ENCODE data around the gene CDH4. TPM values are rescaled to one million over a fixed set of nuclear protein-coding genes. Genes with fewer than 3 reads are reported as not detected.

Gene CDH4
- total RNA-seq, 1 donor from 2014 or later = 0.06 TPM

DNA sequence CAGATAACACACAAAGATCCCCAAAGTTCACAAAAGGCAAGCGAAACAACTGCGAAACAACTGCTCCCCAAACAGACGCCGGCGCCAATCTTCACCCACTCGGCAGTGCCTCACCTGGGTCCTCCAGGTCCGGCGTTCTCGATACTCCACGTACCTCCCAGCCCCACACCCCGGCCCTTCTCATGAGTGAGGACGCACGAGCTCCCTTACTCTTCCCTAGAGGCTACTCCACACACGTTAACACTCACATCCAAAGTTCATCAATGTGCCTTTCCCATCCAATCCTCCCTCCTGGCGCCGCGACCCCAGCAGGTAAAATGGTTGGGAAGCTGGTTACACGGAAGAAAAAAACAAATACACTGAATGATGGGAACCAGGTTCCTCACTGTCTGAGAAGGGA lies 736.6 kb downstream of the CDH4 start:
- no peak for TF ChIP-seq CTCF (IDR thresholded peaks at IDR 0.05)
- Histone ChIP-seq H3K36me3 (peaks cover 68% of the 10 kb centered on the region), H3K9me3 (peaks cover 19% of the 10 kb centered on the region), H3K4me3 (no peak overlapping the region), H3K27ac (no peak overlapping the region), H3K4me1 (no peaks in the 10 kb centered on the region), H3K27me3 (ENCODE audit: low read depth) (no peaks in the 10 kb centered on the region)
- intact Hi-C loops (cut with DNase I) = no loop called here
- ATAC-seq = no peak
- DNase-seq = no peak

- H3K27me3 ChIP-seq (ENCODE audit: low read depth) = no peaks in the 10 kb centered on the region
Measured at GRCh38 chr20:61989741-61990140, 737.7 kb downstream of the CDH4 start.

More at GRCh38 chr20:61989741-61990140, 737.7 kb downstream of the CDH4 start:
- no peak for DNase-seq
- Histone ChIP-seq H3K4me1 (no peaks in the 10 kb centered on the region), H3K4me3 (no peak overlapping the region), H3K27ac (no peak overlapping the region), H3K9me3 (peaks cover 19% of the 10 kb centered on the region), H3K36me3 (peaks cover 69% of the 10 kb centered on the region)
- intact Hi-C loops (cut with DNase I) = no loop called here
- TF ChIP-seq CTCF (IDR thresholded peaks at IDR 0.05) = no peak
- ATAC-seq = no peak

Small RNA genes lying within 50 kb of the gene (microRNA-seq; reads per million reads assigned to microRNA genes)
- not detected for gene MIR1257 (ENCODE audit: borderline number of aligned reads)
